SU-DHL-6 (cell line): Measurements from ENCODE around the gene NFKBIZ.

Source experiments
- EZH2phosphoT487 ChIP-seq: fragments of 200-600 bp; sonication (generic), shearing (Covaris generic); conservative IDR thresholded peaks from 2 replicates; pipeline ENCODE4 v1.6.1; 2018; ENCODE audit warnings: mild to moderate bottlenecking, antibody characterized with exemption, low read length, moderate library complexity, mixed read lengths
- TF ChIP-seq, protein P1 (sequence below): fragments of 200-600 bp; sonication (generic); IDR thresholded peaks from one replicate; pipeline ENCODE4 v1.5.1; 2017; ENCODE audit warnings: antibody characterized with exemption, mild to moderate bottlenecking, low read length, moderate library complexity; ENCODE audit not compliant: insufficient read depth, poor library complexity, severe bottlenecking

DNA sequence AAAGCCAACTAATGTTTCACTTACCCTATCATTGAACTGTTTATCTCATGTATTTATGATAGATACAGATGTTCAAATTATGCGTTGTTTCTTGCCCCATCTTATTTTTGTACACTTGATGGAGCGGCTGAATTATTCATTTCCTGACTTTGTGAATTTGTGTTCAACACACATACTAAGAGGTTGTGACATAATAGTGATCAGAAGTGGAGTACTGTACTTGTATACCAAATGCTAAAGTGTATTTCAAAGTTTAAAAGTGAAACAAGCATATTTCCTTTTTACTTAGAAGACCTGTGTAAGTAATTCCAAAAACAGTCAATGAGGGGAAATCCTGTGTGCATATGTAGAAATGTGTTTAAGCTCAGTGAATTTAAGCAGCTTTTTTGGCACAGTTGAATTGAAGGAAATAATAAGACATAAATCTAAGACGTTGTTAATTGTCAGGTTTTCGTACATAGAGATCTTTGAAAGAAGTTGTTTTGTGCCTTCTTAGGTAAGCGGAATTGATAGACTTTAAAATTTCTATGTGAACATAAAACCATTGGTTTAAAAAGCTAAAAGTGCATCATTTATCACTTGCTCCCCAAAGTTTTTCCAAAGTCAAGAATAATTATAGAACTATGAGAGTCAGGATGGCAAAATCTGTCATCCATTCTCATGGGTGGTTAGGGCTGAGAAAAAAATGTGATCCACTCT lies 1.9 kb downstream of the NFKBIZ start:
- TF ChIP-seq, protein P1, sequence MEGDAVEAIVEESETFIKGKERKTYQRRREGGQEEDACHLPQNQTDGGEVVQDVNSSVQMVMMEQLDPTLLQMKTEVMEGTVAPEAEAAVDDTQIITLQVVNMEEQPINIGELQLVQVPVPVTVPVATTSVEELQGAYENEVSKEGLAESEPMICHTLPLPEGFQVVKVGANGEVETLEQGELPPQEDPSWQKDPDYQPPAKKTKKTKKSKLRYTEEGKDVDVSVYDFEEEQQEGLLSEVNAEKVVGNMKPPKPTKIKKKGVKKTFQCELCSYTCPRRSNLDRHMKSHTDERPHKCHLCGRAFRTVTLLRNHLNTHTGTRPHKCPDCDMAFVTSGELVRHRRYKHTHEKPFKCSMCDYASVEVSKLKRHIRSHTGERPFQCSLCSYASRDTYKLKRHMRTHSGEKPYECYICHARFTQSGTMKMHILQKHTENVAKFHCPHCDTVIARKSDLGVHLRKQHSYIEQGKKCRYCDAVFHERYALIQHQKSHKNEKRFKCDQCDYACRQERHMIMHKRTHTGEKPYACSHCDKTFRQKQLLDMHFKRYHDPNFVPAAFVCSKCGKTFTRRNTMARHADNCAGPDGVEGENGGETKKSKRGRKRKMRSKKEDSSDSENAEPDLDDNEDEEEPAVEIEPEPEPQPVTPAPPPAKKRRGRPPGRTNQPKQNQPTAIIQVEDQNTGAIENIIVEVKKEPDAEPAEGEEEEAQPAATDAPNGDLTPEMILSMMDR = no peak
- no peak for TF ChIP-seq EZH2phosphoT487
